Kidney (tissue), 14 donors: ENCODE data around the gene MAG. TPM values are rescaled to one million over a fixed set of nuclear protein-coding genes. Genes with fewer than 3 reads are reported as not detected.

Experiments
- DNase-seq, 5 donors: peaks; one replicate each; pipeline ENCODE4 v3.0.0-alpha.2; 2013 to 2020
- FAIRE-seq: peaks from 2 replicates; lab custom pipeline; 2012; peaks lifted over from hg19 to GRCh38; lab: Jason Lieb, UNC
- H3K27ac ChIP-seq, 2 donors: one replicate each; pipeline ENCODE4 v1.7.0; 2013; ENCODE audit warnings: low read depth in 2 of 2, low read length in 2 of 2, inconsistent platforms in 1 of 2
- H3K27me3 ChIP-seq: one replicate; pipeline ENCODE4 v1.7.1; 2013; ENCODE audit warnings: low read length, inconsistent platforms; ENCODE audit not compliant: control insufficient read depth, insufficient read depth
- H3K36me3 ChIP-seq, 3 donors: one replicate each; pipeline versions ENCODE4 v1.7.0 to v1.7.1; 2013; ENCODE audit warnings: low read length in 3 of 3, control low read depth in 1 of 3, inconsistent platforms in 1 of 3; ENCODE audit not compliant: insufficient read depth in 3 of 3, control insufficient read depth in 2 of 3
- H3K4me1 ChIP-seq, 3 donors: one replicate each; pipeline versions ENCODE4 v1.7.0 to v1.7.1; 2013; ENCODE audit warnings: low read length in 3 of 3, inconsistent platforms in 1 of 3, low read depth in 1 of 3; ENCODE audit not compliant: control insufficient read depth in 2 of 3, insufficient read depth in 2 of 3
- H3K4me3 ChIP-seq, 3 donors: one replicate each; pipeline versions ENCODE4 v1.7.0 to v1.8.1; 2013; ENCODE audit warnings: low read length in 3 of 3, control low read depth in 1 of 3, inconsistent platforms in 1 of 3
- H3K9ac ChIP-seq, 3 donors: one replicate each; pipeline versions ENCODE4 v1.7.0 to v1.7.1; 2013; ENCODE audit warnings: low read length in 3 of 3, control low read depth in 1 of 3, inconsistent platforms in 1 of 3
- H3K9me3 ChIP-seq, 3 donors: one replicate each; pipeline versions ENCODE4 v1.7.0 to v1.7.1; 2013; ENCODE audit warnings: low read length in 3 of 3, control low read depth in 1 of 3, inconsistent platforms in 1 of 3; ENCODE audit not compliant: control insufficient read depth in 2 of 3, insufficient read depth in 1 of 3
- intact Hi-C: fragments of 100-400 bp; cut with DNase I; formaldehyde crosslinking; loops from one replicate; pipeline ENCODE4 v1.11.1; 2022
- polyA plus RNA-seq: library from polyadenylated mRNA; stranded (reverse); fragments of 350-450 nt; fragmentation: Illumina TruSeq; extraction: RNeasy Lipid Tissue Mini Kit (QIAGEN cat#74804); gene quantifications from one replicate; pipeline ENCODE4 v1.2.3, GENCODE V29; 2014; ENCODE audit warnings: low read depth, low replicate concordance; ENCODE audit not compliant: insufficient read depth
- total RNA-seq: library from RNA; stranded (reverse); fragmentation: NEBNext Ultra II Directional; extraction: Animal tissue kit (Norgen Biotek cat#: 25700); gene quantifications from one replicate; pipeline ENCODE4 v1.2.1, GENCODE V29; 2021
- TF ChIP-seq, protein P1 (sequence below): IDR thresholded peaks from 3 replicates; pipeline ENCODE4 v1.5.1; 2012; ENCODE audit warnings: mild to moderate bottlenecking, moderate library complexity, borderline replicate concordance; ENCODE audit not compliant: insufficient read depth; ENCODE audit errors: extremely low read depth
- donor health status: control.
- donor health status: control.
- donor health status: control.
- donor health status: control.
- donor health status: control.
- donor health status: DM: yes; HTN: yes; CAD: no.
- donor health status: Normal renal cell carcinoma (clear cell type).

Gene MAG
- total and polyA plus RNA-seq, 2 donors from 2014 or later = 0.41 to 1.1 TPM

DNA sequence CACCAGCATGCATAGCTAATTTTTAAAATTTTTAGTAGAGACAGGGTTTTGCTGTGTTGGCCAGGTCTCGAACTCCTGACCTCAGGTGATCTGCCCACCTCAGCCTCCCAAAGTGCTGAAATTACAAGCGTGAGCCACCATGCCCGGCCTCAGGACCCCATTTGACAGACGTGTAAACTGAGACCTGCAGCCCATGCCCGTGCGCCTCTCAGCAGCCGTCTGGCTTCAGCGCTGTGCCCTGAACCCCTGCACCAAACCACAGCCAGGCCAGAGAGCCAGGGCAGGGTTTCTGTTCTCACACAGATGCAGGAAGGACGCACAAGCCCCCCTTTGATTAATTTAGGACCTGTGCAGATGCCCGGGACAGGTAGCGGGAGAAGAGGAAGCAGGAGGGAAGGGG is 48.5 kb downstream of the MAG start:
- no peak for FAIRE-seq
- intact Hi-C loops = no loop called here

DNA sequence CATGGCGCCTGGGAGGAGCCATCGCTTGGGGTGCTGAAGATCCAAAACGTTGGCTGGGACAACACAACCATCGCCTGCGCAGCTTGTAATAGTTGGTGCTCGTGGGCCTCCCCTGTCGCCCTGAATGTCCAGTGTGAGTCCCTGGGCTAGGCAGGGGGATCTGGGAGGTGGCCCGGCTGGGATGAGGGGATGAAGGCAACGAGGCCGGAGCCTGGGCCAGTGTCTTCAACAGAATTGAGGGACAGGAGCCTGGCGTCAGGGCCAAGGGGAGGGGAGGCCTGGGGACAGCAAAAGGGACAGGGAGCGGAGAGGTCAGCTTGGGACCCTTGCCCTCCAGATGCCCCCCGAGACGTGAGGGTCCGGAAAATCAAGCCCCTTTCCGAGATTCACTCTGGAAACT is 49.0 kb downstream of the MAG start:
- no peaks in the 10 kb centered on the region for H3K27me3 ChIP-seq
- H3K36me3 ChIP-seq = no peaks in the 10 kb centered on the region
- intact Hi-C loops = no loop called here
- no peak overlapping the region for H3K9ac ChIP-seq
- H3K4me1 ChIP-seq = no peaks in the 10 kb centered on the region
- no peak overlapping the region for H3K27ac ChIP-seq
- TF ChIP-seq, protein P1, sequence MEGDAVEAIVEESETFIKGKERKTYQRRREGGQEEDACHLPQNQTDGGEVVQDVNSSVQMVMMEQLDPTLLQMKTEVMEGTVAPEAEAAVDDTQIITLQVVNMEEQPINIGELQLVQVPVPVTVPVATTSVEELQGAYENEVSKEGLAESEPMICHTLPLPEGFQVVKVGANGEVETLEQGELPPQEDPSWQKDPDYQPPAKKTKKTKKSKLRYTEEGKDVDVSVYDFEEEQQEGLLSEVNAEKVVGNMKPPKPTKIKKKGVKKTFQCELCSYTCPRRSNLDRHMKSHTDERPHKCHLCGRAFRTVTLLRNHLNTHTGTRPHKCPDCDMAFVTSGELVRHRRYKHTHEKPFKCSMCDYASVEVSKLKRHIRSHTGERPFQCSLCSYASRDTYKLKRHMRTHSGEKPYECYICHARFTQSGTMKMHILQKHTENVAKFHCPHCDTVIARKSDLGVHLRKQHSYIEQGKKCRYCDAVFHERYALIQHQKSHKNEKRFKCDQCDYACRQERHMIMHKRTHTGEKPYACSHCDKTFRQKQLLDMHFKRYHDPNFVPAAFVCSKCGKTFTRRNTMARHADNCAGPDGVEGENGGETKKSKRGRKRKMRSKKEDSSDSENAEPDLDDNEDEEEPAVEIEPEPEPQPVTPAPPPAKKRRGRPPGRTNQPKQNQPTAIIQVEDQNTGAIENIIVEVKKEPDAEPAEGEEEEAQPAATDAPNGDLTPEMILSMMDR = no peak
- H3K9me3 ChIP-seq = no peaks in the 10 kb centered on the region
- H3K4me3 ChIP-seq = no peak overlapping the region
- peak in 1 of 5 donors; percentile 60 for DNase-seq
- no peak for FAIRE-seq

More for the DNA sequence above, 48.5 kb downstream of the MAG start:
- TF ChIP-seq, protein P1 = no peak
- H3K4me1 ChIP-seq = no peaks in the 10 kb centered on the region
- H3K9me3 ChIP-seq = no peaks in the 10 kb centered on the region
- DNase-seq = peak in 1 of 5 donors; percentile 65
- no peak overlapping the region for H3K9ac ChIP-seq
- H3K36me3 ChIP-seq = no peaks in the 10 kb centered on the region
- H3K4me3 ChIP-seq = no peak overlapping the region
- H3K27ac ChIP-seq = no peak overlapping the region
- no peaks in the 10 kb centered on the region for H3K27me3 ChIP-seq

DNA sequence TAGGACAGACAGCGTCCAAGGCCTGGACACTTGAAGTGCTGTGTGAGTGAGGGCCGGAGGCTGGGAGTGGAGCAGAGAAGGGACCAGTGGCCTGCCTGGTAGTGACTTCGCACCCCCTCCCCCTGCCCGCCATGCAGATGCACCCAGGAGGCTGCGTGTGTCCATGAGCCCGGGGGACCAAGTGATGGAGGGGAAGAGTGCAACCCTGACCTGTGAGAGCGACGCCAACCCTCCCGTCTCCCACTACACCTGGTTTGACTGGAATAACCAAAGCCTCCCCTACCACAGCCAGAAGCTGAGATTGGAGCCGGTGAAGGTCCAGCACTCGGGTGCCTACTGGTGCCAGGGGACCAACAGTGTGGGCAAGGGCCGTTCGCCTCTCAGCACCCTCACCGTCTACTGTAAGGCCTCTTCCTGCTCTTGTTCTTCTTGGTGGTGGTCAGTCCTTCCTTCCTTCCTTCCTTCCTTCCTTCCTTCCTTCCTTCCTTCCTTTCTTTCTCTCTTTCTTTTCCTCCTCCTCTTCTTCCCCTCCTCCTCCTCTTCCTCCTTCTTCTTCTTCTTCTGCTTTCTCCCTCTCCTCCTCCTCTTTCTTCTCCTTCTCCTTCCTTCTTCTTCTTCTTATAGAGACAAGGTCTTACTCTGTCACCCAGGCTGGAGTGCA is 49.7 kb downstream of the MAG start:
- TF ChIP-seq, protein P1 = no peak
- DNase-seq (peak in 2 of 5 donors; percentile 24 to 45), FAIRE-seq (no peak)
- Histone ChIP-seq H3K27me3 (no peaks in the 10 kb centered on the region), H3K4me1 (no peaks in the 10 kb centered on the region), H3K27ac (no peak overlapping the region), H3K4me3 (no peak overlapping the region), H3K9me3 (no peaks in the 10 kb centered on the region), H3K9ac (no peak overlapping the region), H3K36me3 (no peaks in the 10 kb centered on the region)
- intact Hi-C loops = no loop called here

GRCh38 chr19:35342430-35342829 is 50.5 kb downstream of the MAG start:
- H3K4me3 ChIP-seq = no peak overlapping the region
- no peak overlapping the region for H3K27ac ChIP-seq
- no peaks in the 10 kb centered on the region for H3K36me3 ChIP-seq
- TF ChIP-seq, protein P1 = no peak
- no peaks in the 10 kb centered on the region for H3K27me3 ChIP-seq
- no peaks in the 10 kb centered on the region for H3K4me1 ChIP-seq
- no peak overlapping the region for H3K9ac ChIP-seq
- intact Hi-C loops = no loop called here
- DNase-seq = peak in 2 of 5 donors; percentile 22 to 24
- FAIRE-seq = no peak
- no peaks in the 10 kb centered on the region for H3K9me3 ChIP-seq
